IPS-15b (cell line): Measurements from ENCODE around the gene EFNA5.

Experiments used
- H3K27me3 ChIP-seq: one replicate; pipeline ENCODE4 v1.6.1; 2013; ENCODE audit warnings: low read length; ENCODE audit not compliant: control insufficient read depth, insufficient read depth
- H3K36me3 ChIP-seq: one replicate; pipeline ENCODE4 v1.6.1; 2013; ENCODE audit warnings: low read length; ENCODE audit not compliant: control insufficient read depth, insufficient read depth
- H3K4me1 ChIP-seq: one replicate; pipeline ENCODE4 v1.6.1; 2013; ENCODE audit warnings: mild to moderate bottlenecking, low read length; ENCODE audit not compliant: control insufficient read depth, insufficient read depth
- H3K4me3 ChIP-seq: one replicate; pipeline ENCODE4 v1.5.1; 2013; ENCODE audit warnings: low read depth, low read length
- H3K9ac ChIP-seq: one replicate; pipeline ENCODE4 v1.6.1; 2013; ENCODE audit warnings: low read depth, mild to moderate bottlenecking, low read length
- H3K9me3 ChIP-seq: one replicate; pipeline ENCODE4 v1.6.1; 2013; ENCODE audit warnings: mild to moderate bottlenecking, low read length; ENCODE audit not compliant: control insufficient read depth, insufficient read depth

Gene EFNA5

GRCh38 chr5:107517185-107518033, 153.3 kb downstream of the EFNA5 start:
- no peaks in the 10 kb centered on the region for H3K27me3 ChIP-seq
- H3K36me3 ChIP-seq = no peaks in the 10 kb centered on the region
- no peak overlapping the region for H3K4me3 ChIP-seq
- H3K9me3 ChIP-seq = no peaks in the 10 kb centered on the region
- H3K9ac ChIP-seq = no peak overlapping the region
- H3K4me1 ChIP-seq = peaks cover 40% of the 10 kb centered on the region

GRCh38 chr5:107516452-107517184, 154.1 kb downstream of the EFNA5 start:
- Histone ChIP-seq H3K4me3 (no peak overlapping the region), H3K36me3 (no peaks in the 10 kb centered on the region), H3K9ac (no peak overlapping the region), H3K4me1 (peaks cover 46% of the 10 kb centered on the region), H3K27me3 (no peaks in the 10 kb centered on the region), H3K9me3 (no peaks in the 10 kb centered on the region)

- H3K4me3 ChIP-seq = no peak overlapping the region
- no peaks in the 10 kb centered on the region for H3K27me3 ChIP-seq
- no peaks in the 10 kb centered on the region for H3K36me3 ChIP-seq
- H3K4me1 ChIP-seq = peaks cover 47% of the 10 kb centered on the region
- H3K9me3 ChIP-seq = no peaks in the 10 kb centered on the region
- H3K9ac ChIP-seq = no peak overlapping the region
Measured at GRCh38 chr5:107515521-107516080, 155.1 kb downstream of the EFNA5 start.

- Histone ChIP-seq H3K9ac (no peak overlapping the region), H3K4me3 (no peak overlapping the region), H3K27me3 (no peaks in the 10 kb centered on the region), H3K36me3 (no peaks in the 10 kb centered on the region), H3K9me3 (no peaks in the 10 kb centered on the region), H3K4me1 (peaks cover 38% of the 10 kb centered on the region)
Measured at GRCh38 chr5:107514305-107514704, 156.4 kb downstream of the EFNA5 start.

- H3K27me3 ChIP-seq = no peaks in the 10 kb centered on the region
- no peaks in the 10 kb centered on the region for H3K9me3 ChIP-seq
- no peaks in the 10 kb centered on the region for H3K36me3 ChIP-seq
- H3K4me1 ChIP-seq = peaks cover 31% of the 10 kb centered on the region
- H3K9ac ChIP-seq = no peak overlapping the region
- H3K4me3 ChIP-seq = no peak overlapping the region
Measured at GRCh38 chr5:107513337-107514085, 157.2 kb downstream of the EFNA5 start.

- H3K36me3 ChIP-seq = no peaks in the 10 kb centered on the region
- H3K4me3 ChIP-seq = peak overlapping the region; percentile 27
- peaks cover 21% of the 10 kb centered on the region for H3K4me1 ChIP-seq
- H3K27me3 ChIP-seq = no peaks in the 10 kb centered on the region
- H3K9me3 ChIP-seq = no peaks in the 10 kb centered on the region
- H3K9ac ChIP-seq = no peak overlapping the region
Measured at GRCh38 chr5:107512029-107512428, 158.7 kb downstream of the EFNA5 start.

GRCh38 chr5:107510125-107510524, 160.6 kb downstream of the EFNA5 start:
- no peak overlapping the region for H3K9ac ChIP-seq
- peaks cover 21% of the 10 kb centered on the region for H3K4me1 ChIP-seq
- no peaks in the 10 kb centered on the region for H3K27me3 ChIP-seq
- no peaks in the 10 kb centered on the region for H3K36me3 ChIP-seq
- H3K4me3 ChIP-seq = no peak overlapping the region
- no peaks in the 10 kb centered on the region for H3K9me3 ChIP-seq

- Histone ChIP-seq H3K9ac (no peak overlapping the region), H3K27me3 (no peaks in the 10 kb centered on the region), H3K36me3 (no peaks in the 10 kb centered on the region), H3K9me3 (no peaks in the 10 kb centered on the region), H3K4me1 (peaks cover 20% of the 10 kb centered on the region), H3K4me3 (no peak overlapping the region)
Measured at GRCh38 chr5:107508097-107508496, 162.6 kb downstream of the EFNA5 start.

GRCh38 chr5:107505763-107506534, 164.8 kb downstream of the EFNA5 start:
- Histone ChIP-seq H3K4me3 (no peak overlapping the region), H3K27me3 (no peaks in the 10 kb centered on the region), H3K9ac (no peak overlapping the region), H3K9me3 (no peaks in the 10 kb centered on the region), H3K36me3 (no peaks in the 10 kb centered on the region), H3K4me1 (peaks cover 16% of the 10 kb centered on the region)

GRCh38 chr5:107504424-107504823, 166.3 kb downstream of the EFNA5 start:
- peaks cover 16% of the 10 kb centered on the region for H3K4me1 ChIP-seq
- H3K36me3 ChIP-seq = no peaks in the 10 kb centered on the region
- no peak overlapping the region for H3K4me3 ChIP-seq
- H3K9ac ChIP-seq = no peak overlapping the region
- no peaks in the 10 kb centered on the region for H3K9me3 ChIP-seq
- H3K27me3 ChIP-seq = no peaks in the 10 kb centered on the region

- Histone ChIP-seq H3K4me3 (no peak overlapping the region), H3K9ac (no peak overlapping the region), H3K4me1 (peaks cover 22% of the 10 kb centered on the region), H3K27me3 (no peaks in the 10 kb centered on the region), H3K36me3 (no peaks in the 10 kb centered on the region), H3K9me3 (no peaks in the 10 kb centered on the region)
Measured at GRCh38 chr5:107502676-107503060, 168.1 kb downstream of the EFNA5 start.
